GM21390 (cell line): ENCODE results near the gene EBF3.

ENCODE experiments used
- ATAC-seq: cut with Tn5 transposase; IDR thresholded peaks from one replicate; pipeline ENCODE4 v1.9.1; 2021; ENCODE audit not compliant: unreplicated experiment

The EBF3 gene

GRCh38 chr10:129893104-129894089 is 70.7 kb downstream of the EBF3 start:
- ATAC-seq = no peak

GRCh38 chr10:129892548-129893052 is 71.5 kb downstream of the EBF3 start:
- ATAC-seq = no peak

GRCh38 chr10:129891806-129892205 is 72.3 kb downstream of the EBF3 start:
- ATAC-seq = no peak

GRCh38 chr10:129890170-129890569 is 73.9 kb downstream of the EBF3 start:
- no peak for ATAC-seq

- ATAC-seq = peak; percentile 77
Observed at GRCh38 chr10:129888784-129889616, 75.1 kb downstream of the EBF3 start.

- ATAC-seq = no peak
Observed at GRCh38 chr10:129887986-129888783, 75.9 kb downstream of the EBF3 start.

GRCh38 chr10:129887381-129887905 is 76.6 kb downstream of the EBF3 start:
- no peak for ATAC-seq

- ATAC-seq = no peak
Observed at GRCh38 chr10:129886263-129886662, 77.8 kb downstream of the EBF3 start.

GRCh38 chr10:129885526-129885925 is 78.5 kb downstream of the EBF3 start:
- no peak for ATAC-seq

GRCh38 chr10:129884398-129885078 is 79.5 kb downstream of the EBF3 start:
- ATAC-seq = no peak

- no peak for ATAC-seq
Observed at GRCh38 chr10:129883626-129884397, 80.3 kb downstream of the EBF3 start.

GRCh38 chr10:129883029-129883428 is 81.0 kb downstream of the EBF3 start:
- no peak for ATAC-seq

- no peak for ATAC-seq
Observed at GRCh38 chr10:129882291-129883010, 81.6 kb downstream of the EBF3 start.

- no peak for ATAC-seq
Observed at GRCh38 chr10:129881641-129882040, 82.4 kb downstream of the EBF3 start.

- no peak for ATAC-seq
Observed at GRCh38 chr10:129880191-129880870, 83.7 kb downstream of the EBF3 start.

- no peak for ATAC-seq
Observed at GRCh38 chr10:129879655-129880054, 84.4 kb downstream of the EBF3 start.

- ATAC-seq = no peak
Observed at GRCh38 chr10:129878835-129879234, 85.2 kb downstream of the EBF3 start.
